ENCODE measurements around the gene FRZB.

The FRZB gene

DNA sequence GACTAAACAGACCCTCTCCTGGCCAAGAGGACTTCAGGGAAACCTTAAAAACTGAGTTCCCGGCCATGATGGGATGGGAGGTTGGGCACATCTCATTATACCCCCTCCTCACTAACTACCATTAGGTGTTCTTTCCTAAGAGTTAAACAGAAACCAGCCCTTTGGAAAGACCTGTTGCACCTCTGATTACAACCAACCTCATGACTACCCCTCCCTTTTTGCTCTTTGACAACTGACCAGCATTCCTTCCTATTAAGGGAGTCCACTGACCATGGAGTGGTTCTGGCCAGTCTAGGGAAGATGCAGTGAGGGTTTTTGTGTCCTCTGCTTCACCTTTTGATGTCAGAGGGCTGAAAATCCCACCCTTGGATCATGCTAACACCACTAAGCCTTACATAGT is 44.5 kb upstream of the FRZB start:
- ATAC-seq: no peak
- no peak for TF ChIP-seq TOX (CRISPR knock-in tag; IDR thresholded peaks at IDR 0.05; ENCODE audit: borderline replicate concordance)
- no peak for TF ChIP-seq SNAI2 (CRISPR knock-in tag; IDR thresholded peaks at IDR 0.05)
- TF ChIP-seq GLIS3 (CRISPR knock-in tag; IDR thresholded peaks at IDR 0.05): no peak
- no peak for TF ChIP-seq BACH2 (CRISPR knock-in tag; IDR thresholded peaks at IDR 0.05; ENCODE audit: borderline replicate concordance)
- no peak for TF ChIP-seq ZNF8 (CRISPR knock-in tag; IDR thresholded peaks at IDR 0.05)
- no peak for TF ChIP-seq CSRNP3 (CRISPR knock-in tag; IDR thresholded peaks at IDR 0.05)
- no peak for TF ChIP-seq RARB (CRISPR knock-in tag; IDR thresholded peaks at IDR 0.05)
- TF ChIP-seq ZFP30 (CRISPR knock-in tag; IDR thresholded peaks at IDR 0.05): no peak
- TF ChIP-seq ISL1 (CRISPR knock-in tag; IDR thresholded peaks at IDR 0.05): no peak
- TF ChIP-seq ARNTL (CRISPR knock-in tag; IDR thresholded peaks at IDR 0.05; ENCODE audit: borderline replicate concordance, low read depth): no peak
- TF ChIP-seq CSDC2 (CRISPR knock-in tag; IDR thresholded peaks at IDR 0.05): no peak
- no peak for TF ChIP-seq CREB5 (CRISPR knock-in tag; IDR thresholded peaks at IDR 0.05; ENCODE audit: low read depth)
- no peak for TF ChIP-seq OSR1 (CRISPR knock-in tag; IDR thresholded peaks at IDR 0.05)

DNA sequence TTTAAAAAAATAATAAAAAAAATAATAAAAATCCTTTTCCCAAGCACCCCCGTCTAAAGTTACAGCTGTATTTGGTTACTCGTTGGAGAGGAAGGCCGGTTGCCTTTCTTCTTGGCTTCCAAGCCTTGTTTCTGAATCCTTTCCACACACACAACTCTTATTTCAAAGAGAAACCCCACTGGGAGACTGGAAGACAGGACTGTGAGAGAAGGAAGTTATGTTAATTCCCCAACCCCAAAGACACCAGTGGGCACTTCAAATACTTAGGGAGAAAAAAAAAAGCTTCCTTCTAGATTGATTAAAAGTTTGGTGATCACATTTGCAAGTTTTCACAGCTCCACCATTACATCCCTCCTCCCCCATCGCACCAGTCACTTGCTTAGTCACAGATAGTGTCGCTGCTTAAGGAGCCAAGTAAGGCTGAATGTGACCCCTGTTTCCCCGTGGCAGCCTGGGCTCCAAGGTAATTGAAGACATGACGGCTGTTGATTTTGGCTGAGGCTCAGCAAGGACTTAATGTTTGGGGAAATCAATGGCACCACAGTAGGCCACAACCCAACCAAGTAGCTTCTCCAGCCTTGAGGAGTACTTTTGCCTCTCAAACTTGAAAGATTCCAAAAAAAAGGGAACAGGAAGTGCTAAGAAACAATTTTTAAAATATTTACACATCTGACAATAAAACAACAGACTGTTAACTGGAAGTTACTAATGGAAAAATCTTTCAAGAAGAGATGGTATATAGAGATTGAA is 40.8 kb upstream of the FRZB start:
- no peak for ATAC-seq
- no peak for TF ChIP-seq PATZ1 (CRISPR knock-in tag; IDR thresholded peaks at IDR 0.05; ENCODE audit: borderline replicate concordance)
- no peak for TF ChIP-seq ESRRG (CRISPR knock-in tag; IDR thresholded peaks at IDR 0.05)
- no peak for TF ChIP-seq ZNF565 (CRISPR knock-in tag; conservative IDR thresholded peaks at IDR 0.05; ENCODE audit: low read depth)
- TF ChIP-seq OSR1 (CRISPR knock-in tag; IDR thresholded peaks at IDR 0.05): no peak
- TF ChIP-seq GLIS3 (CRISPR knock-in tag; IDR thresholded peaks at IDR 0.05): no peak
- TF ChIP-seq CREB5 (CRISPR knock-in tag; IDR thresholded peaks at IDR 0.05; ENCODE audit: low read depth): no peak

- TF ChIP-seq PATZ1 (CRISPR knock-in tag; IDR thresholded peaks at IDR 0.05; ENCODE audit: borderline replicate concordance): no peak
- no peak for ATAC-seq
Observed at GRCh38 chr2:182906454-182906853, 40.0 kb upstream of the FRZB start.

GRCh38 chr2:182904844-182905243 is 38.4 kb upstream of the FRZB start:
- ATAC-seq: no peak
- TF ChIP-seq CSDC2 (CRISPR knock-in tag; IDR thresholded peaks at IDR 0.05): no peak
- TF ChIP-seq, protein P1, sequence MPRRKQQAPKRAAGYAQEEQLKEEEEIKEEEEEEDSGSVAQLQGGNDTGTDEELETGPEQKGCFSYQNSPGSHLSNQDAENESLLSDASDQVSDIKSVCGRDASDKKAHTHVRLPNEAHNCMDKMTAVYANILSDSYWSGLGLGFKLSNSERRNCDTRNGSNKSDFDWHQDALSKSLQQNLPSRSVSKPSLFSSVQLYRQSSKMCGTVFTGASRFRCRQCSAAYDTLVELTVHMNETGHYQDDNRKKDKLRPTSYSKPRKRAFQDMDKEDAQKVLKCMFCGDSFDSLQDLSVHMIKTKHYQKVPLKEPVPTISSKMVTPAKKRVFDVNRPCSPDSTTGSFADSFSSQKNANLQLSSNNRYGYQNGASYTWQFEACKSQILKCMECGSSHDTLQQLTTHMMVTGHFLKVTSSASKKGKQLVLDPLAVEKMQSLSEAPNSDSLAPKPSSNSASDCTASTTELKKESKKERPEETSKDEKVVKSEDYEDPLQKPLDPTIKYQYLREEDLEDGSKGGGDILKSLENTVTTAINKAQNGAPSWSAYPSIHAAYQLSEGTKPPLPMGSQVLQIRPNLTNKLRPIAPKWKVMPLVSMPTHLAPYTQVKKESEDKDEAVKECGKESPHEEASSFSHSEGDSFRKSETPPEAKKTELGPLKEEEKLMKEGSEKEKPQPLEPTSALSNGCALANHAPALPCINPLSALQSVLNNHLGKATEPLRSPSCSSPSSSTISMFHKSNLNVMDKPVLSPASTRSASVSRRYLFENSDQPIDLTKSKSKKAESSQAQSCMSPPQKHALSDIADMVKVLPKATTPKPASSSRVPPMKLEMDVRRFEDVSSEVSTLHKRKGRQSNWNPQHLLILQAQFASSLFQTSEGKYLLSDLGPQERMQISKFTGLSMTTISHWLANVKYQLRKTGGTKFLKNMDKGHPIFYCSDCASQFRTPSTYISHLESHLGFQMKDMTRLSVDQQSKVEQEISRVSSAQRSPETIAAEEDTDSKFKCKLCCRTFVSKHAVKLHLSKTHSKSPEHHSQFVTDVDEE (CRISPR knock-in tag; IDR thresholded peaks at IDR 0.05): no peak
- no peak for TF ChIP-seq GLIS3 (CRISPR knock-in tag; IDR thresholded peaks at IDR 0.05)
- no peak for TF ChIP-seq SNAI2 (CRISPR knock-in tag; IDR thresholded peaks at IDR 0.05)
- no peak for TF ChIP-seq ZNF565 (CRISPR knock-in tag; conservative IDR thresholded peaks at IDR 0.05; ENCODE audit: low read depth)
- no peak for TF ChIP-seq PATZ1 (CRISPR knock-in tag; IDR thresholded peaks at IDR 0.05; ENCODE audit: borderline replicate concordance)
- TF ChIP-seq ZNF8 (CRISPR knock-in tag; IDR thresholded peaks at IDR 0.05): no peak
- no peak for TF ChIP-seq ISL1 (CRISPR knock-in tag; IDR thresholded peaks at IDR 0.05)
- TF ChIP-seq CSRNP3 (CRISPR knock-in tag; IDR thresholded peaks at IDR 0.05): no peak
- no peak for TF ChIP-seq ZFP30 (CRISPR knock-in tag; IDR thresholded peaks at IDR 0.05)
- no peak for TF ChIP-seq ZFP3 (CRISPR knock-in tag; IDR thresholded peaks at IDR 0.05)
- TF ChIP-seq BACH2 (CRISPR knock-in tag; IDR thresholded peaks at IDR 0.05; ENCODE audit: borderline replicate concordance): no peak
- no peak for TF ChIP-seq OSR1 (CRISPR knock-in tag; IDR thresholded peaks at IDR 0.05)
- no peak for TF ChIP-seq TOX (CRISPR knock-in tag; IDR thresholded peaks at IDR 0.05; ENCODE audit: borderline replicate concordance)
- TF ChIP-seq ESRRG (CRISPR knock-in tag; IDR thresholded peaks at IDR 0.05): no peak
- TF ChIP-seq TCF4 (CRISPR knock-in tag; IDR thresholded peaks at IDR 0.05; ENCODE audit: borderline replicate concordance): no peak

All from SK-N-SH treated with all-trans-retinoic acid at 6 μM for 48 hours (cell line).